Activated CD8-positive, alpha-beta memory T cell treated with anti-CD3 and anti-CD28 coated beads for 4 hours (primary cell): ENCODE measurements around the gene UHRF2.
"Not testable (repeated sequence)": the region's sequence is repeated elsewhere in the genome, so short reads cannot be mapped to it uniquely, and the experiment has no call there.

Source experiments
- DNase-seq, 2 donors: peaks; one replicate each; pipeline ENCODE4 v3.0.0-alpha.2; 2020; ENCODE audit warnings: low read depth in 2 of 2

UHRF2 gene

GRCh38 chr9:6412487-6413364 lies at the start of gene UHRF2:
Gene UHRF2 (plus strand): TSS chr9:6413199. CDS start chr9:6413491, 292 bp downstream.
- DNase-seq: peak; percentile 99

GRCh38 chr9:6367128-6367890 lies 45.7 kb upstream of the UHRF2 start:
- DNase-seq: no peak

- no peak for DNase-seq
Observed at GRCh38 chr9:6368831-6369230, 44.2 kb upstream of the UHRF2 start.

DNA sequence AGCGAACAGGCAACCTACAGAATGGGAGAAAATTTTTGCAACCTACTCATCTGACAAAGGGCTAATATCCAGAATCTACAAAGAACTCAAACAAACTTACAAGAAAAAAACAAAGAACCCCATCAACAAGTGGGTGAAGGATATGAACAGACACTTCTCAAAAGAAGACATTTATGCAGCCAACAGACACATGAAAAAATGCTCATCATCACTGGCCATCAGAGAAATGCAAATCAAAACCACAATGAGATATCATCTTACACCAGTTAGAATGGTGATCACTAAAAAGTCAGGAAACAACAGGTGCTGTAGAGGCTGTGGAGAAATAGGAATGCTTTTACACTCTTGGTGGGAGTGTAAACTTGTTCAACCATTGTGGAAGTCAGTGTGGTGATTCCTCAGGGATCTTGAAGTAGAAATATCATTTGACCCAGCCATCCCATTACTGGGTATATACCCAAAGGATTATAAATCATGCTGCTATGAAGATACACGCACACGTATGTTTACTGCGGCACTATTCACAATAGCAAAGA lies 31.5 kb upstream of the UHRF2 start:
- not testable (repeated sequence) for DNase-seq

GRCh38 chr9:6382681-6383080 lies 30.3 kb upstream of the UHRF2 start:
- DNase-seq: no peak

GRCh38 chr9:6383551-6384225 lies 29.3 kb upstream of the UHRF2 start:
- DNase-seq: no peak

- DNase-seq: no peak
Observed at GRCh38 chr9:6384732-6385131, 28.3 kb upstream of the UHRF2 start.

- no peak for DNase-seq
Observed at GRCh38 chr9:6399071-6399470, 13.9 kb upstream of the UHRF2 start.

GRCh38 chr9:6405371-6405770 lies 7.6 kb upstream of the UHRF2 start:
- no peak for DNase-seq

- DNase-seq: no peak
Observed at GRCh38 chr9:6407778-6408177, 5.2 kb upstream of the UHRF2 start.

DNA sequence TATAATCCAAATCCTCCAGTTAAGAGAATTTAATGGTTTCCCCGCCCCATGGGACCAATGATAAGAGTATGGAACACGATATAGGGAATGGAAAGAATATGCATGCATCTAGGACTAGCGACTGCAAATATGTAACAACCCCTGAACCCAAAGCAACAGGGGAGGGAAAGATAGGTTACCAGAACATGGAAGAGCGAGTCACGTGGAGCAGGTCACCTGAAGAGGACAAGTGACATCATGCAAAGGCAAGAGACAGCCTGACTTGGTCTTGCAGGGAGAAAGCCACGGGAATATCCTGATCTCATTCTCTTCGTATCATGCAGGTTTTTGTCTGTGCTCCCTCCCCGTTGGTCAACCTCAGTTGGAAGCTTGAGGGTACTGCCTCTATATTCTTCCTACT lies 4.7 kb upstream of the UHRF2 start:
- DNase-seq: no peak

- DNase-seq: no peak
Observed at GRCh38 chr9:6409811-6410210, 3.2 kb upstream of the UHRF2 start.

GRCh38 chr9:6410633-6411032 lies 2.4 kb upstream of the UHRF2 start:
- DNase-seq: no peak

- no peak for DNase-seq
Observed at GRCh38 chr9:6413365-6414246, 607 bp downstream of the UHRF2 start.

- no peak for DNase-seq
Observed at GRCh38 chr9:6414247-6414641, 1.2 kb downstream of the UHRF2 start.

GRCh38 chr9:6415266-6415665 lies 2.3 kb downstream of the UHRF2 start:
- DNase-seq: no peak

- no peak for DNase-seq
Observed at GRCh38 chr9:6417186-6417585, 4.2 kb downstream of the UHRF2 start.

DNA sequence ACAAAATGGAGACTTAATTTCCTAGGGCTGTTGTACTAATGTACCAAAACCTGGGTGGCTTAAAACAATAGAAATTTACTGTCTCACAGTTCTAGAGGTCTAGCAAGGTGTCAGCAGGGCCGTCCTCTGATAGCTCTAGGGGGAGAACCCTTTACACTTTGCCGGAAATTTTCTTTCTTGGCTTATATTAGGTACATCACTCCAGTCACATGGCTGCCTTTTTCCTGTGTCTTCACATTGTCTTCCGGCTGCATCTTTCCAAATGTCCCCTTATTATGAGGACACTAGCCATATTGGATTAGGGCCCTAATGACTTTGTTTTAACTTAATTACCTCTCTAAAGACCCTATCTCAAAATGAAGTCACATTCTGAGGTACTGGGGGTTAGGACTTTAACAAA lies 5.8 kb downstream of the UHRF2 start:
- no peak for DNase-seq

DNA sequence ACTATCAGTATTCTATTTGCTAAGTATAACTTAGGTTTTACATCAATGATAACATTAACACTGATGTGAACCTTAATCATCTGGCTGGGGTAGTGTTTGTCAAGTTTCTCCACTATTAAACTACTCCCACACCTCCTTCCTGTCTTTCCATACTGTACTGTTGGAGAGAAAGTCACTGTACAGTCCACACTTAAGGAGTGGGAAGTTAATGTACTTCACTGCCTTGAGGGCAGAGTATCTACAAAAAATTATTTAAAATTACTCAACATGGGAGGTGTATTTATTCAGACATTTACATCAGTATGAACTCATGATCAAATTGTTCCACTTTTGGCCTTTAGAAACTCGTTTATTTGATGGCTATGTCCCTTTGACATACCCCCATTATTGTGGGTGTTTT lies 11.9 kb downstream of the UHRF2 start:
- no peak for DNase-seq

GRCh38 chr9:6426117-6426516 lies 13.1 kb downstream of the UHRF2 start:
- DNase-seq: no peak
